Activated CD8-positive, alpha-beta memory T cell treated with anti-CD3 and anti-CD28 coated beads, Interleukin-2, amount 50 U/mL, for 4 hours (primary cell): ENCODE measurements around the gene PKNOX1.
"Not testable (repeated sequence)": the region's sequence is repeated elsewhere in the genome, so short reads cannot be mapped to it uniquely, and the experiment has no call there.

Experiments used
- DNase-seq: peaks from one replicate; pipeline ENCODE4 v3.0.0-alpha.2; 2020

The PKNOX1 gene

GRCh38 chr21:42986125-42986783 is 11.9 kb downstream of the PKNOX1 start:
- DNase-seq = no peak

GRCh38 chr21:42988236-42988965 is 14.0 kb downstream of the PKNOX1 start:
- no peak for DNase-seq

- DNase-seq = not testable (repeated sequence)
Observed at GRCh38 chr21:42989370-42989769, 15.0 kb downstream of the PKNOX1 start.

- no peak for DNase-seq
Observed at GRCh38 chr21:42989816-42990650, 15.7 kb downstream of the PKNOX1 start.

GRCh38 chr21:42991992-42992740 is 17.8 kb downstream of the PKNOX1 start:
- no peak for DNase-seq

GRCh38 chr21:42993051-42993712 is 18.8 kb downstream of the PKNOX1 start:
- DNase-seq = no peak

- DNase-seq = no peak
Observed at GRCh38 chr21:42997053-42997452, 22.7 kb downstream of the PKNOX1 start.

GRCh38 chr21:42997983-42998382 is 23.6 kb downstream of the PKNOX1 start:
- not testable (repeated sequence) for DNase-seq

- DNase-seq = not testable (repeated sequence)
Observed at GRCh38 chr21:42999152-42999551, 24.8 kb downstream of the PKNOX1 start.

GRCh38 chr21:43000041-43000440 is 25.7 kb downstream of the PKNOX1 start:
- not testable (repeated sequence) for DNase-seq

GRCh38 chr21:43001316-43001715 is 27.0 kb downstream of the PKNOX1 start:
- no peak for DNase-seq

- DNase-seq = no peak
Observed at GRCh38 chr21:43004926-43005325, 30.6 kb downstream of the PKNOX1 start.

- DNase-seq = no peak
Observed at GRCh38 chr21:43005635-43006034, 31.3 kb downstream of the PKNOX1 start.

- DNase-seq = not testable (repeated sequence)
Observed at GRCh38 chr21:43006051-43006873, 31.9 kb downstream of the PKNOX1 start.

- no peak for DNase-seq
Observed at GRCh38 chr21:43006874-43007208, 32.5 kb downstream of the PKNOX1 start.

- DNase-seq = no peak
Observed at GRCh38 chr21:43012596-43012995, 38.2 kb downstream of the PKNOX1 start.

- no peak for DNase-seq
Observed at GRCh38 chr21:43015906-43016540, 41.7 kb downstream of the PKNOX1 start.

GRCh38 chr21:43016728-43017127 is 42.4 kb downstream of the PKNOX1 start:
- DNase-seq = no peak

GRCh38 chr21:43018519-43018918 is 44.2 kb downstream of the PKNOX1 start:
- no peak for DNase-seq

GRCh38 chr21:43020177-43020576 is 45.8 kb downstream of the PKNOX1 start:
- DNase-seq = no peak

- no peak for DNase-seq
Observed at GRCh38 chr21:43020771-43021170, 46.4 kb downstream of the PKNOX1 start.
